GM12891 (cell line): ENCODE results near the gene ARHGEF1.

Experiments used
- POLR2A ChIP-seq: IDR thresholded peaks from 2 replicates; pipeline ENCODE4 v1.6.1; 2011; ENCODE audit warnings: low read depth, low read length, control low read depth
- POLR2AphosphoS5 ChIP-seq: IDR thresholded peaks from 2 replicates; pipeline ENCODE4 v1.6.1; 2011; ENCODE audit warnings: low read depth, low read length, control low read depth
- POU2F2 ChIP-seq: IDR thresholded peaks from 2 replicates; pipeline ENCODE4 v1.6.1; 2011; ENCODE audit warnings: low read depth, mild to moderate bottlenecking, control low read depth, low read length, moderate library complexity
- SPI1 ChIP-seq: IDR thresholded peaks from 2 replicates; pipeline ENCODE4 v1.6.1; 2011; ENCODE audit warnings: low read depth, low read length, control low read depth
- TAF1 ChIP-seq: IDR thresholded peaks from 2 replicates; pipeline ENCODE4 v1.6.1; 2011; ENCODE audit warnings: low read depth, low read length, control low read depth

- no peak for TF ChIP-seq POLR2A
- TF ChIP-seq POU2F2 = no peak
- no peak for TF ChIP-seq TAF1
- TF ChIP-seq POLR2AphosphoS5 = no peak
- TF ChIP-seq SPI1 = no peak
These were observed 23.8 kb upstream of the ARHGEF1 start for GRCh38 chr19:41859213-41859617.
